Epithelial cell of esophagus (primary cell): ENCODE measurements around the gene RAPGEF2.

ENCODE experiments used
- DNase-seq: peaks from one replicate; pipeline ENCODE4 v3.0.0; 2010; ENCODE audit warnings: low read depth
- H3K4me3 ChIP-seq: 2 replicates; pipeline ENCODE4 v1.5.1; 2011; ENCODE audit warnings: mild to moderate bottlenecking, low read length, control low read depth
- TF ChIP-seq, protein P1 (sequence below): IDR thresholded peaks from 2 replicates; pipeline ENCODE4 v1.5.1; 2011; ENCODE audit warnings: low read depth, mild to moderate bottlenecking, low read length, control low read depth, inconsistent platforms; ENCODE audit not compliant: insufficient read depth; ENCODE audit errors: missing control alignments

Gene RAPGEF2

DNA sequence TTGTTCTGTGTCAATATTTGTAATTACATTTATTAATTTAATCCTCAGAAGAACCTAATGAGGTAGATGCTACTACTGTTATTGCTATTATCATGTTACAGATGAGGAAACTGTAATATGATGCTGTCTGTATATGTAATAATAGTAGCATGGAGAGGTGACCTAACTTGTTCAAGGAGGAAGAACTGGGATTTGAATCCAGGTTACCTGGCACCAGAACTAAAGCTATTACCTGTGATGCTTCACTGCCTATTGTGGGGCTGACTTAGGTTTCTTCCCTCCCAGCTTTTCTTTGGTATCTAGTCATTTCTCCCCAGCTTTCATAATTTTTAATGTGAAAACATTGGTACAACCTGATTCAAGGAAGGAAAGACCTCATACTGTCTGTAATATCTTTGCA lies 43.6 kb downstream of the RAPGEF2 start:
- TF ChIP-seq, protein P1, sequence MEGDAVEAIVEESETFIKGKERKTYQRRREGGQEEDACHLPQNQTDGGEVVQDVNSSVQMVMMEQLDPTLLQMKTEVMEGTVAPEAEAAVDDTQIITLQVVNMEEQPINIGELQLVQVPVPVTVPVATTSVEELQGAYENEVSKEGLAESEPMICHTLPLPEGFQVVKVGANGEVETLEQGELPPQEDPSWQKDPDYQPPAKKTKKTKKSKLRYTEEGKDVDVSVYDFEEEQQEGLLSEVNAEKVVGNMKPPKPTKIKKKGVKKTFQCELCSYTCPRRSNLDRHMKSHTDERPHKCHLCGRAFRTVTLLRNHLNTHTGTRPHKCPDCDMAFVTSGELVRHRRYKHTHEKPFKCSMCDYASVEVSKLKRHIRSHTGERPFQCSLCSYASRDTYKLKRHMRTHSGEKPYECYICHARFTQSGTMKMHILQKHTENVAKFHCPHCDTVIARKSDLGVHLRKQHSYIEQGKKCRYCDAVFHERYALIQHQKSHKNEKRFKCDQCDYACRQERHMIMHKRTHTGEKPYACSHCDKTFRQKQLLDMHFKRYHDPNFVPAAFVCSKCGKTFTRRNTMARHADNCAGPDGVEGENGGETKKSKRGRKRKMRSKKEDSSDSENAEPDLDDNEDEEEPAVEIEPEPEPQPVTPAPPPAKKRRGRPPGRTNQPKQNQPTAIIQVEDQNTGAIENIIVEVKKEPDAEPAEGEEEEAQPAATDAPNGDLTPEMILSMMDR: no peak
- peak; percentile 46 for DNase-seq
- H3K4me3 ChIP-seq: no peak overlapping the region

DNA sequence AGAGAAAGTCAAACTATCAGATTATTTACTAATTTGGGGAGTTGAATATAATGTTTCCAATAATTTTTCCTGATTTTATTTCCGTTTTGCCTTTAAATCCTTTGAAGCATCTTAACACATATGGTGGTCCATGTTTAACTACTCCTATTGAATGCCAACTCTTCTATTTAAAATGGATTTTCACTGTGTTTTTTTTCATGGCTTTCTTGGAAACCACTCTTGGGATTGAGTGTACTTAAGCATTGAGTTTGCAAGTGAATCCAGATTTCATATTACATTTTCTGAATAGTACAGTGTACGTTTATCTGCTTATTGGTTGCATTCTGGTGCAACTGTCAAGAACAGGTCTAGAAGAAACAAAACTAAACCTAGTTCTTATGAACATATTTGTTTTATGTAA lies 45.6 kb downstream of the RAPGEF2 start:
- no peak overlapping the region for H3K4me3 ChIP-seq
- no peak for DNase-seq
- TF ChIP-seq, protein P1: no peak

DNA sequence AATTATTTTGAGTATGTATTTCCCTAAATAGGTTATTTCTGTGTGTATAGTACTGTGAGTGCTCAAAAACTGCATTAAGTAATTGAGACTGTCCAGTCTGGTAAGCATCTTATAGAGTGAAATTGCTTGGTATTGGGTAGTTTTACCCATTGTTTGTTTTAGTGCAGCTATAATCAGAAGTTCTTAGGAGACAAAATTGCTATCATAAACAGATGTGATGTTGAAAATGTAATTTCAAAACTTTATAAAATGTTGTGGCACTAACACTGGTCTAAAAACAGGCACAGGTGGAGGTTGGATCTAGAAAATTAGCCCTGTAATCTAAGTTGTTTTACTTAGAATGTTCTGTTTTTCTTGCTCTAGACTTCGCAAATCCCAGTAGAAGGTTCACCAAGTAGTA lies 46.8 kb downstream of the RAPGEF2 start:
- TF ChIP-seq, protein P1: no peak
- DNase-seq: no peak

DNA sequence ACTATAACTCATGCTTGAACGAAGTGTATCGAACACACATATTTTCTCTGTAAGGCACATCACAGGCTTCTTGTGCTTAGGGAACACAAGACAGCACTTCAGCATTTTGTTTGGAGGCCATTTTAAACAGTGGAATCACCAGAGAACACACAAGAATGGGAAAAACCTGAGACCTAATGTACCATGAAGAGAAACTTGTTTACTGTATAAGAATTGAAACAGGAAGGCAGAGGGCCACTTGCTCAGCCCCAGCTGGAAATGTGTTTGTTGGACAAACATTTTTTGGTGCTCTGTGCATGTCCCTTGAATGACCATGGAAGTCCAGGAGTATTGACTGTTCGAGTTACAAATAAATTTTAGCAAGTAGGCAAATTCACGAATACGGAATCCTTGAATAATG lies 47.5 kb downstream of the RAPGEF2 start:
- TF ChIP-seq, protein P1: no peak
- no peak for DNase-seq
- no peak overlapping the region for H3K4me3 ChIP-seq

More for the DNA sequence above, 46.8 kb downstream of the RAPGEF2 start:
- H3K4me3 ChIP-seq: no peak overlapping the region

DNA sequence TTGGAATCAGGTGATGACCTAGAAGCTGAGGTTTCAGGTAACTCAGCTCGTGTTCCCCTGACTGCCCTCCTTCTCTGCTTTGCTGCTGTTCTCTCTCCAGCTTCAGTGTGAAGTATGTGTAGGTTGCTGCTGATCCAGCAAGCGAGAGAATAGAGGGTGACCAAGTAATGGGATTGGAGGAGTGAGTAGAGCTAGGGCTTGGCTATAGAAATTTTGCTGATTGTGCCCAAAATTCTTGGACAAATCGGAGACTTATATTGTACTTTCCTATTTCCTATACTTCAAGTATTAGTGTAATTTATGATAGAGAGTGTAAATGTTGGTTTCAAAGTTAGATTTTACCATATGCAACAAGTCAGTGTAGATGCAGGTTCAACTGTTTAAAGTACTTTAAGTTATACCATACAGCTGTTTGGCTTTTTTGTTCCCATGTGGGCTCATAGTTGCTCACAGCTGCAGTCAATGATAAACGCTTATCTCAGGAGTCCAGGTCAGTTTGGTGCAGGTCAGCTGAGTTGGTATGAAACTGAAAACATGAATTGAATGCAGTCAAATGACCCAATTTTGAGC lies 48.0 kb downstream of the RAPGEF2 start:
- TF ChIP-seq, protein P1: no peak
- no peak for DNase-seq
- no peak overlapping the region for H3K4me3 ChIP-seq

DNA sequence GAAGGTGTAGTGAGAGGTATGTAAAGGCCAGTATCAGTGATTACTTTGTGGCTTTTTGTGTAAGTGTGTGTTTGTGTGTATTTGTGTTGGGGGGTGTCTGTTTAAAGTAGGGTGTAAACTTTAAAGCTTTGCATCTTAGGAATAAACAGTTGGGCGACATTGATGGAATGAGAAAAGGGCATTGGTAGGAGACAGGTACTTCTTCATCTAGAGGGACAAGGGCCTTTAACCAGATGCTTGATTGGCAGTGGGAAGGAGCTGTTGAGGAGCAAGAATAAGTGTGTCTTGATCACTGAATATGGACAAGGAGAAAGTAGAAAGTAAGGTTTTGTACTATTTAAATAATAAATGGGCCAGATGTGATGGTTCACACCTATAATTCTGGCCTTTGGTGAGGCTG lies 48.8 kb downstream of the RAPGEF2 start:
- TF ChIP-seq, protein P1: no peak
- DNase-seq: no peak

DNA sequence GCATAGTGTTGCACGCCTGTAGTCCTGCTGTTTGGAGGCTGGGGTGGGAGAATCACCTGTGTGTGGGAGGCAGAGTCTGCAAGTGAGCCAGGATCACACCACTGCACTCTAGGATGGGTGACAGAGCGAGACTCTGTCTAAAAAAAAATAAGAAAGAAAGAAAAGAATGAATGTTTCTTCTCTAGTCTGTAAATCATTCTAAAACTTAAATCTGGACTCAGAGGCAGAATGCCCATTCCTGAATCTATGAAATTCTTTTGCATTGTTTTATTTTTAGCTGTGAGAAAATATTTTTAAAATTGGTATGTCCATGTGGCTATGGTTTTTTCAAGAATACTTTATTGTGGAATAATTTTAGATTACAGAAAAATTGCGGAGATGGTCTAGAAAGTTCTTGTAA lies 49.3 kb downstream of the RAPGEF2 start:
- DNase-seq: no peak
- no peak overlapping the region for H3K4me3 ChIP-seq
- TF ChIP-seq, protein P1: no peak

More for the DNA sequence above, 48.8 kb downstream of the RAPGEF2 start:
- no peak overlapping the region for H3K4me3 ChIP-seq
